Posterior vena cava (tissue), 2 donors: Measurements from ENCODE around the gene HRH2. TPM values are rescaled to one million over a fixed set of nuclear protein-coding genes. Genes with fewer than 3 reads are reported as not detected.
A peak's percentile ranks its signal among the peaks of the same experiment; 100 is the strongest.
"Not testable (repeated sequence)": the region's sequence is repeated elsewhere in the genome, so short reads cannot be mapped to it uniquely, and the experiment has no call there.

Experiments used
- DNase-seq: peaks from one replicate; pipeline ENCODE4 v3.0.0-alpha.2; 2020; ENCODE audit warnings: low spot score
- intact Hi-C, 2 donors: fragments of 100-400 bp; cut with DNase I; formaldehyde crosslinking; loops; one replicate each; pipeline versions ENCODE4 v1.14.1 to v1.14.2; 2022 to 2023
- long read RNA-seq, 2 donors: library from polyadenylated mRNA; unstranded; transcript quantifications; one replicate each; pipeline ENCODE4 v2.0.0, GENCODE V29; 2020 to 2021
- total RNA-seq, 2 donors: library from RNA; stranded (reverse); fragmentation: NEBNext Ultra II Directional; extraction: Animal tissue kit (Norgen Biotek cat#: 25700); gene quantifications; one replicate each; pipeline ENCODE4 v1.2.1, GENCODE V29; 2021
- donor health status: DM: yes; HTN: yes; CAD: no.
- donor health status: DM: yes; HTN: yes; CAD: no.

Gene HRH2
- 1 to 10 TPM; 6.9 to 8.2 TPM for total RNA-seq
- long read RNA-seq, donor 1, partial matches to known transcripts, result 2 of 3 reads
- long read RNA-seq, donor 1, other reads (novel, unspliced or antisense), result 1 of 3 reads
- long read RNA-seq, donor 2, partial matches to known transcripts, result 2 of 4 reads
- long read RNA-seq, donor 2, other reads (novel, unspliced or antisense), result 2 of 4 reads

DNA sequence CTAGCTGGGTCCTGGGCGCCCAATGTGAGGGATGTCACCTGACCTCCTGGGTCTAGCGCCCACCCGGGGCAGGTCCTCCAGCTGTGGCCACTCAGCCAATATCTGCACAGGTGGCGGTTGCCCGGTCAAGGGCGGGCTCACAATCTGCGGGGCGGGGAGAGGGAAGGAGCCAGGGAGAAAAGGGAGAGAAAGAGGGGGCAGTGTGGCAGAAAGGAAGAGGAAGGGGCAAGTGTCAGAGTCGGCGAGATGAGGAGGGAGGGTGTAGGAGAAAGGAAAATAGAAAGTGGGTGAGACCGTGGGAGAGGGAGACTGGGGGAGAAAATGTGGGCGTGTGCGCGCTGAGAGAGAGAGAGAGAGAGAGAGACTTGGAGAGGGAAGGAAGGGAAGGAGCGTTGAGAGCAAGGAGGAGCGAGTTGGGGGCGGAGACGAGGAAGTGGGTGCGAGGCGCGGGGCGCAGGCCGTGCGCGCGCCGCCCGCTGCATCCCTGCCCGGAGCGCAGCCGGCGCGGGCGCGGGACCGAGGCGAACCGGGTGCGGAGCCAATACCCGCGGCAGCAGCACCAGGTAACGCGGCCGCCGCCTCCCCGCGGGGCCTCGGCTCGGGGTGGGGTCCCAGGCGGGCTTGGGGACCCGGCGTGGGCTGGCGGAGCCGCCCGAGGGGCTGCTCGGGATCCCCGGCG is at the start of gene HRH2:
Gene HRH2 (plus strand): TSS at position 479 of the 679 bp plus-strand sequence. CDS start 25,163 bp downstream, outside the sequence.
- intact Hi-C loops, result no loop called here
- peak; percentile 85 for DNase-seq

DNA sequence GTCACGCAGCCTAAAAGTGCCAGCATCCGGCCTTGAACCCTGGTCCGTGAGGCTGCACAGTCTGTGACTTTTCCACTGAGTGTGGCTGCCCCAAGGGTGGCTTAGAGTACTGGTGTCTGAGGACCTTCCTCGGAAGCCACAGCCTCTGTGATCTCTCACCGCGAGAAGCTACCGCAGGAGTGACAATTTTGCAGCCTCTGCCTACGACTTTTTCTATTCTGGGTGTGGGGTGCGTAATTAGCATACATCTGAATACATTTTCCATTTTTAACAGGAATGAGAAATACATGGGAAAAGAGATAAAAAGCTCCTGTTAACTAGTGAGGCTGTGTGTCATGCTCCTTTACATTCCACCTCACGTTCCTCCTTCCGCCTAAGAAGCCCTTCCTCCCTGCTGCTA is 48.3 kb upstream of the HRH2 start:
- intact Hi-C loops, result no loop called here
- DNase-seq, result peak; percentile 64

DNA sequence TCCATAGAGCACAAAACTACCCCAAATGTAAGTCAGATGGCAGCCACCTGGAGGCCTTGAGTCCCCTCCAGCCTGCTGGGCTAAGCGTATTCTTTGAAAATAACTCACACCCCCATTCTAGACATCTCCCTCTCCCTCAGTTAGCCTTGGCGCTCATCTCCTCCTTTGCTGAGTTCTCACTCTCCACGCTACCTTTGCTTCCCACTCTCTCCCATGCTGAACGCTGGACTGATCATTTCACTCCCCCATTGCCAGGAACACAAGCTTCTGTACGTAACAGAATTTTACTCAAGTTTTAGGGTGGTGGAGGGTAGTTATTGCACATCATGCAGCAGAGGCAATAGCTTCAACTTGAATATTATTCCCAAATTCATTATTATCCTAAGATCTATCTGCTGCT is 47.5 kb upstream of the HRH2 start:
- no peak for DNase-seq
- intact Hi-C loops, result no loop called here

DNA sequence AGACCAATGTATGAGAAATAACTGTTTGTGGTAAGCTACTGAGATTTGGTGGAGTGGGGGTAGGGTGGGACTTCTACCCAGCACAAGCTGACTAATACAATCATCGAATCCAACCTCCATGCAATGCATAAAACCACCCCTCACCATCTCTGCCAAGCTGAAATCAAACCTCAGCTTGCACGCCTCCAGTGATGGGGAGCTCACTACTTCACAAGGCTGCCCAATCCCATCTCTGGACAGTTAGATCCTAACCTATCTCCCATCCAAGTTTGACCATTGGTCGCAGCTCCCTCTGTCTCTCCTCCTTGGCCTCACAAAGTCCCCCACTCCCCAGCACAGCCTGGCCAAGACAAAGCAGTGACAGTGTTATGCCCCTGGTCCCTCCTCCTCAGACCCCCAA is 47.0 kb upstream of the HRH2 start:
- intact Hi-C loops, result no loop called here
- no peak for DNase-seq

- intact Hi-C loops, result no loop called here
- peak; percentile 73 for DNase-seq
Measured at GRCh38 chr5:175614223-175614815, 43.6 kb upstream of the HRH2 start.

DNA sequence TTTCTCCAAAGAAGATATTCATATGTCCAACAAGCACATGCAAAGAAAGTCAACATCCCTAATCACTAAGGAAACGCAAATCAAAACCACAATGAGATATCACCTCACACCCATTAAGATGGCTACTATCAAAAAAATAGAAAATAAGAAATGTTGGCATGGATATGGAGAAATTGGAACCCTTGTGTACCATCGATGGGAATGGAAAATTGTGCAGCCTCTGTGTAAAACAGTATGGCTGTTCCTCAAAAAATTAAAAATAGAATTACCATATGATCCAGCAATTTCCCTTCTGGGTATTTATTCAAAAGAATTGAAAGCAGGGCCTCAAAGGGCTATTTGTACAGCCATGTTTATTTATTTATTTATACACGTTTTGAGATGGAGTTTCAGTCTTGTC is 43.0 kb upstream of the HRH2 start:
- DNase-seq, result no peak
- intact Hi-C loops, result no loop called here

- intact Hi-C loops, result no loop called here
- DNase-seq, result no peak
Measured at GRCh38 chr5:175616083-175616482, 41.8 kb upstream of the HRH2 start.

DNA sequence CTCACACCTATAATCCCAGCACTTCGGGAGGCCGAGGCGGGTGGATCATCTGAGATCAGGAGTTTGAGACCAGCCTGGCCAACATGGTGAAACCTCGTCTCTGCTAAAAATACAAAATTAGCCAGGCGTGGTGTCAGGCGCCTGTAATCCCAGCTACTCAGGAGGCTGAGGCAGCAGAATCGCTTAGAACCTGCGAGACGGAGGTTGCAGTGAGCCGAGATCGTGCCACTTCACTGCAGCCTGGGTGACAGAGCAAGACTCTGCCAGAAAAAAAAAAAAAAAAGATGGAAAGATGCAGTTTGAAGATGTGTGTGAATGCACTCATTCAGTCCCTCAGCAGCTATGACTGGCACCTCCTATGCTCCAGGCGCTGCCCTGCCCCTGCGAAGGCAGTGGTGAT is 41.3 kb upstream of the HRH2 start:
- DNase-seq, intact Hi-C loops: not testable (repeated sequence)

DNA sequence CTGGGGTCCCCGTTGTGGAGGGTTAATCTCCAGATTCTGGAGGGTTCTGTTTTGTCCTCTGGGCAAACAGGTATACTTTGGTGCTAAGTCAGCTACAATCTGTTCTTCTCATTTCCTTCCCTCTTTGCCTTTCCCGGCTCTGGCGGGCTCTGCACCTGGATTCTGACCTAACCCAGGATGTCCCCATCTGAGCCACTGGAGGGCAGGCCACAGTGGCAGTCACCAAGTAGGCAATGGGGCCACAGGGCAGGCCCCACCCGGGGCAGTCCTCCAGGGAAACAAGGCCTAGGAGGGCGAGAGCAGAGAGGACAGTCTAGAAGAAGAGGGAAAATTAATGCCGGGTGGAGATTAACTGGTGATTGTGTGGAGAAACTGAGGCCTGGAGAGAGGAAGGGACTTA is 40.4 kb upstream of the HRH2 start:
- intact Hi-C loops, result no loop called here
- DNase-seq, result peak; percentile 74

DNA sequence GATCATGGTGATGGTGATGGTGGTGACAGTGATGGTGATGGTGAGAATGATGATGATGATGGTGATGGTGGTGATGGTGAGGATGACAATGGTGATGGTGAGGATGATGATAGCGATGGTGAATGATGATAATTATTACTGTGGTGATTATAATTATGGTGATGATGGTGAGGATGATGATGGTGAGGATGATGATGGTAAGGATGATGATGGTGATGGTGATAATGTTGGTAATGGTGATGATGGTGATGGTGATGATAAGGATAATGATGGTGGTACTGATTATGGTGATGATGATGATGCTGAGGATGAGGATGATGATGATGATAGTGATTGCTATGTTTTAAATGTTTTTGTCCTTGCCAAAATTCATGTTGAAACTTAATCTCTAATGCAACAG is 37.3 kb upstream of the HRH2 start:
- DNase-seq, result no peak
- intact Hi-C loops, result no loop called here

GRCh38 chr5:175621971-175622370 is 35.9 kb upstream of the HRH2 start:
- intact Hi-C loops, result no loop called here
- no peak for DNase-seq

DNA sequence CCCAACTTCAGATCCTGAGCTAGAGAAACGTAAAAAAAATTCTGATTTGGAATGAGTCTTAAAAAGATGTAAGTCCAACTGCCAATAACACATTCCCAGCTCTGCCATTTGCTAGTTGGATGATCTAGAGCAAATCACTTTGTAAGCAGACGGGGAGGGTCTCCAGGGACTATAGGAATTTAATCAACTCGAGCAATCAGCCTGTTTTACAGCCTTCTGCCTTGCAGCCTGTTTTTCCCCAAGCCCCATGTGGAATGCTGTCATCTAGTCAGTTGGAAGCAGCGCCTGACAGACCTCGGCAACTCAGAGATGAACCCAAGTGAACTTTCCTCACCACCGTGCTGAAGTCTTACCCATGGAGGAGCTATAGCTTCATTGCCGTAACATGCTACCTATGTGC is 34.8 kb upstream of the HRH2 start:
- intact Hi-C loops, result no loop called here
- no peak for DNase-seq

- intact Hi-C loops, result no loop called here
- DNase-seq, result no peak
Measured at GRCh38 chr5:175624316-175624715, 33.6 kb upstream of the HRH2 start.

- intact Hi-C loops, result no loop called here
- no peak for DNase-seq
Measured at GRCh38 chr5:175627005-175627404, 30.9 kb upstream of the HRH2 start.

GRCh38 chr5:175627739-175628138 is 30.1 kb upstream of the HRH2 start:
- DNase-seq, result no peak
- intact Hi-C loops, result no loop called here

- intact Hi-C loops, result no loop called here
- no peak for DNase-seq
Measured at GRCh38 chr5:175628668-175629067, 29.2 kb upstream of the HRH2 start.

DNA sequence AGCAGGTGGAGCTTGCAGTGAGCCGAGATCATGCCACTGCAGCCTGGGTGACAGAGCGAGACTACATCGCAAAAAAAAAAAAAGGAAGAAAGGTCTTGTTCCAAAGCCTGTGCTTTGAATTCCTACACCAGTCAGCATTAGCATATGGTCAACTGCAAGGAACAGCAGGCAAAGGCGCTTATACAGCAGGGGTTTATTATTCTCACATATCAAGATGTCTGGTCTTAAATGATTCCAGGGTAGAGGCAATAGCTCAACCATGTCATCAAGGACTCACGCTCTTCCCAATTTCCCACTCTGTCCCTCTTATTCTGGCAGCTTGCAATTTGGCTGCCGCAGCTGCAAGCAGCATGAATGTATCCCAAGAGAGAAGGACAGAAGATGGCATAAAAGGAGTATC is 28.6 kb upstream of the HRH2 start:
- DNase-seq, result no peak
- intact Hi-C loops, result no loop called here

GRCh38 chr5:175629793-175630192 is 28.1 kb upstream of the HRH2 start:
- intact Hi-C loops, result no loop called here
- no peak for DNase-seq

GRCh38 chr5:175635854-175636584 is 21.9 kb upstream of the HRH2 start:
- intact Hi-C loops, result no loop called here
- no peak for DNase-seq

- DNase-seq, result no peak
- intact Hi-C loops, result no loop called here
Measured at GRCh38 chr5:175638305-175638704, 19.6 kb upstream of the HRH2 start.
